ENCODE results near the gene KIRREL3. TPM values are rescaled to one million over a fixed set of nuclear protein-coding genes. Genes with fewer than 3 reads are reported as not detected.

KIRREL3 gene
- polyA plus RNA-seq, 2 of the 4 experiments (the other 2 are of a cell fraction): 3.0 to 11.0 TPM

GRCh38 chr11:126772267-126772666 lies 228.3 kb downstream of the KIRREL3 start (continued):
- TF ChIP-seq ESRRA (IDR thresholded peaks at IDR 0.05; ENCODE audit: borderline replicate concordance, low read length): no peak
- TF ChIP-seq BHLHE40 (IDR thresholded peaks at IDR 0.05; ENCODE audit: low read depth, low read length): no peak
- TF ChIP-seq EHMT2 (IDR thresholded peaks at IDR 0.05; ENCODE audit: low read depth): no peak

DNA sequence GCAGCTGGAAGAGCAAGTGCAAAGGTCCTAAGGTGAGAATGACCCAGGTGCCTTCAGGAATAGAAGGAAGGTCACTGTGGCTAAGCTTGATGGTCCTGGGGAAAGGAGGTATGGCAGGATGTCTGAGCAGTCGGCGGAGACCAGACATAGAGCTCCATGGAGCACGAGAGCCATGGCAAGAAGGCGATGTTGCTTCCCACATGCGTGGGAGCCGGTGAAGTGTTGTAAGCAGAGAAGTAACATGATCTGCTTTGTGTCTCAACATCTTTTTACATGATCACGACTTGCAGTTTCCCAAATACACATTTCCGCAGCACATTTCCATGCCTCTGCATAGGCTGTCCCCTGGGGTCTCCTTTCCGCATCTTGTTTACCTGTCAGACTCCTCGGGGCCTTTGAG lies 231.9 kb downstream of the KIRREL3 start:
- no peaks in the 10 kb centered on the region for H3K4me1 ChIP-seq
- ChIA-PET CTCF (no interaction called here), POLR2A (no interaction called here)
- H3K9me3 ChIP-seq: no peaks in the 10 kb centered on the region
- H3K4me2 ChIP-seq: no peak overlapping the region
- ATAC-seq (no peak), FAIRE-seq (no peak), DNase-seq (ENCODE audit: low read depth in 1 of 2, low spot score in 1 of 2) (no peak)
- no peak overlapping the region for H3K27ac ChIP-seq
- no peak overlapping the region for H3K4me3 ChIP-seq
- WGBS (ENCODE audit: missing lambda C conversion rate): 72% methylated on average over 10 of the region's 10 CpGs
- TF ChIP-seq HOXA7 (CRISPR knock-in tag; IDR thresholded peaks at IDR 0.05) (no peak), GATA3 (IDR thresholded peaks at IDR 0.05; ENCODE audit: borderline replicate concordance) (no peak), E2F6 (IDR thresholded peaks at IDR 0.05; ENCODE audit: borderline replicate concordance, low read depth) (no peak)
- TF ChIP-seq, protein P1, sequence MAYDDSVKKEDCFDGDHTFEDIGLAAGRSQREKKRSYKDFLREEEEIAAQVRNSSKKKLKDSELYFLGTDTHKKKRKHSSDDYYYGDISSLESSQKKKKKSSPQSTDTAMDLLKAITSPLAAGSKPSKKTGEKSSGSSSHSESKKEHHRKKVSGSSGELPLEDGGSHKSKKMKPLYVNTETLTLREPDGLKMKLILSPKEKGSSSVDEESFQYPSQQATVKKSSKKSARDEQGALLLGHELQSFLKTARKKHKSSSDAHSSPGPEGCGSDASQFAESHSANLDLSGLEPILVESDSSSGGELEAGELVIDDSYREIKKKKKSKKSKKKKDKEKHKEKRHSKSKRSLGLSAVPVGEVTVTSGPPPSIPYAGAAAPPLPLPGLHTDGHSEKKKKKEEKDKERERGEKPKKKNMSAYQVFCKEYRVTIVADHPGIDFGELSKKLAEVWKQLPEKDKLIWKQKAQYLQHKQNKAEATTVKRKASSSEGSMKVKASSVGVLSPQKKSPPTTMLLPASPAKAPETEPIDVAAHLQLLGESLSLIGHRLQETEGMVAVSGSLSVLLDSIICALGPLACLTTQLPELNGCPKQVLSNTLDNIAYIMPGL (CRISPR knock-in tag; IDR thresholded peaks at IDR 0.05; ENCODE audit: borderline replicate concordance): no peak

DNA sequence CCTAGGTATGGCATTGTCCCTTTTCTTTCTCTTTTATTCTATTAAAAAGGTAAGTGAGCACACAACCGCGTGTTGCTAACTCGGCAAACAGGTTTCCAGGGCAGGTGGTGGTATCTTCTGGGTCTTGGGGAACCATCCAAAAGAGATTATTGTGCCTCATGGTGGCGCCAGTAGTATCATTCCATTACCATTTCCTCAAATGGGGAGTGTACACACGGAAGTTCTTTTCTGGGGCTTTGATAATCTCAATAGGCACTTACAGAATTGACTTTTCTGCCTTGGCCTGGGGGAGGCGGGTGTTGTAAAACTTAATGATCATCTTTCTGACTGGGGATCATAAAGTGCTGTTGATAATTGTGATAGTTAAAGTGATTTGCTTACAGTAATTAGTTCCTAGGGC lies 234.1 kb downstream of the KIRREL3 start:
- H3K4me1 ChIP-seq: no peaks in the 10 kb centered on the region
- FAIRE-seq (no peak), DNase-seq (ENCODE audit: low read depth in 1 of 2, low spot score in 1 of 2) (peak in 1 of 2 experiments; percentile 1), ATAC-seq (no peak)
- no peak overlapping the region for H3K27ac ChIP-seq
- no peaks in the 10 kb centered on the region for H3K9me3 ChIP-seq
- no peak for TF ChIP-seq JUN (IDR thresholded peaks at IDR 0.05)
- TF ChIP-seq PHF8 (IDR thresholded peaks at IDR 0.05; ENCODE audit: borderline replicate concordance, low read depth): no peak
- TF ChIP-seq REST (IDR thresholded peaks at IDR 0.05): no peak
- TF ChIP-seq HDAC2 (IDR thresholded peaks at IDR 0.05): no peak
- TF ChIP-seq HOXA7 (CRISPR knock-in tag; IDR thresholded peaks at IDR 0.05): no peak
- TF ChIP-seq RCOR1 (IDR thresholded peaks at IDR 0.05; ENCODE audit: low read depth, low read length): no peak
- TF ChIP-seq FOSB (CRISPR knock-in tag; IDR thresholded peaks at IDR 0.05): no peak
- TF ChIP-seq, protein P2, sequence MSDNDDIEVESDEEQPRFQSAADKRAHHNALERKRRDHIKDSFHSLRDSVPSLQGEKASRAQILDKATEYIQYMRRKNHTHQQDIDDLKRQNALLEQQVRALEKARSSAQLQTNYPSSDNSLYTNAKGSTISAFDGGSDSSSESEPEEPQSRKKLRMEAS (IDR thresholded peaks at IDR 0.05): no peak
- no peak for TF ChIP-seq ZNF302 (CRISPR knock-in tag; IDR thresholded peaks at IDR 0.05)
- no peak overlapping the region for H3K4me2 ChIP-seq
- 78% methylated on average over 6 of the region's 6 CpGs for WGBS (ENCODE audit: missing lambda C conversion rate)
- POLR2A ChIA-PET: no interaction called here
- CTCF ChIA-PET: no interaction called here
- no peak overlapping the region for H3K4me3 ChIP-seq

- Histone ChIP-seq H3K4me3 (no peak overlapping the region), H3K4me2 (no peak overlapping the region), H3K27ac (no peak overlapping the region), H3K9me3 (no peaks in the 10 kb centered on the region), H3K4me1 (no peaks in the 10 kb centered on the region)
- CTCF ChIA-PET: no interaction called here
- 68% methylated on average over 4 of the region's 4 CpGs for WGBS (ENCODE audit: missing lambda C conversion rate)
- POLR2A ChIA-PET: no interaction called here
- ATAC-seq (no peak), FAIRE-seq (no peak), DNase-seq (ENCODE audit: low read depth in 1 of 2, low spot score in 1 of 2) (no peak)
- TF ChIP-seq, protein P3, sequence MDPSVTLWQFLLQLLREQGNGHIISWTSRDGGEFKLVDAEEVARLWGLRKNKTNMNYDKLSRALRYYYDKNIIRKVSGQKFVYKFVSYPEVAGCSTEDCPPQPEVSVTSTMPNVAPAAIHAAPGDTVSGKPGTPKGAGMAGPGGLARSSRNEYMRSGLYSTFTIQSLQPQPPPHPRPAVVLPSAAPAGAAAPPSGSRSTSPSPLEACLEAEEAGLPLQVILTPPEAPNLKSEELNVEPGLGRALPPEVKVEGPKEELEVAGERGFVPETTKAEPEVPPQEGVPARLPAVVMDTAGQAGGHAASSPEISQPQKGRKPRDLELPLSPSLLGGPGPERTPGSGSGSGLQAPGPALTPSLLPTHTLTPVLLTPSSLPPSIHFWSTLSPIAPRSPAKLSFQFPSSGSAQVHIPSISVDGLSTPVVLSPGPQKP (IDR thresholded peaks at IDR 0.05; ENCODE audit: low read depth, low read length): no peak
- TF ChIP-seq KDM1A (IDR thresholded peaks at IDR 0.05; ENCODE audit: low read depth): no peak
- TF ChIP-seq E2F6 (IDR thresholded peaks at IDR 0.05; ENCODE audit: borderline replicate concordance, low read depth): no peak
These were observed 235.4 kb downstream of the KIRREL3 start for GRCh38 chr11:126765196-126765595.

Measured in A549 (cell line).